Activated T-helper 17 cell treated with anti-CD3 and anti-CD28 coated beads, Interleukin-2, amount 50 U/mL, for 72 hours (primary cell): ENCODE data around the gene ADAT3. TPM values are rescaled to one million over a fixed set of nuclear protein-coding genes. Genes with fewer than 3 reads are reported as not detected.
"Not testable (repeated sequence)": the region's sequence is repeated elsewhere in the genome, so short reads cannot be mapped to it uniquely, and the experiment has no call there.

Experiments used
- ATAC-seq: fragments of 150-1000 bp; cut with Tn5 transposase; replicated peaks from 2 replicates; pipeline ENCODE4 v1.10.0; 2021; ENCODE audit warnings: mild to moderate bottlenecking, moderate library complexity
- H3K27ac Mint-ChIP-seq: one replicate; pipeline ENCODE4 v1.8.0; 2022; ENCODE audit warnings: mixed read lengths
- H3K27me3 Mint-ChIP-seq: one replicate; pipeline ENCODE4 v1.8.0; 2022; ENCODE audit warnings: mixed read lengths
- H3K36me3 Mint-ChIP-seq: one replicate; pipeline ENCODE4 v1.8.0; 2022; ENCODE audit warnings: low read depth, mild to moderate bottlenecking, mixed read lengths
- H3K4me1 Mint-ChIP-seq: one replicate; pipeline ENCODE4 v1.8.0; 2022; ENCODE audit warnings: mixed read lengths
- H3K4me3 Mint-ChIP-seq: one replicate; pipeline ENCODE4 v1.8.0; 2022; ENCODE audit warnings: mild to moderate bottlenecking, mixed read lengths
- H3K9me3 Mint-ChIP-seq: one replicate; pipeline ENCODE4 v1.8.0; 2022; ENCODE audit warnings: mixed read lengths
- total RNA-seq, 2 donors: library from RNA; stranded (reverse); gene quantifications; one replicate each; pipeline ENCODE4 v1.2.3, GENCODE V29; 2022

Gene ADAT3
- total RNA-seq, 2 donors from 2014 or later: 11.6 to 12.2 TPM

DNA sequence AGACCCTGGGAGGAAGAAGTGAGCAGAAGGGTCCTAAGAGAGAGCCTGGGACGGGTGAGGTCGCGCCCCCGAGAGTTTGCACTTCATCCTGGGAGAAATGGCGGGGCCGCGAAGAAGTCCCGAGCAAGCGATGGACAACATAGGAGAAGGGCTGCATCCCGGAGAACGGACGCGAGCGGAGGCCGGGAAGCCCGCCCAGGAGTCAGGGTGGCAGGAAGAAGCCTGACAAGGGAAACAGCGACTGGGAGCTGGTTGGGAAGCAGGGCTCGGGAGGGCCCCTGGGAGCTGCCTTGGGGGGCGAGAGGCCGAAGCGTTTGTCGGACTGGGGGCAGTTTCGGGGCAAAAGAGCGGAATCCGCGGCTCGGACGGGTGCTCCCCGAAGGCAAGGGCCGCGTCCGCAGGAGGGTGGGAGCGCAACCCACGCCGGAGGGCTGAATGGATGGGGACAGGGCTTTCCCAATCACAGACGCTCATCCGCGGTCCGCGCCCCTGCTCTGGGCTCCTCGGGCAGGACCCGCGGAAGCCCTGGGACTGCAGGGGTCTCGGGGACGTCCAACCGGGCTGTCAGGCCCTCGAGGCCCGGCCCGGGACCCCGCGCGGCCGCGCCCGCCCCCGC lies 20.4 kb upstream of the ADAT3 start:
- Mint-ChIP-seq H3K4me3 (peak overlapping the region; percentile 91), H3K9me3 (no peaks in the 10 kb centered on the region), H3K4me1 (peaks cover 14% of the 10 kb centered on the region), H3K36me3 (peaks cover 29% of the 10 kb centered on the region), H3K27me3 (no peaks in the 10 kb centered on the region), H3K27ac (peak overlapping the region; percentile 87)
- peak; percentile 14 for ATAC-seq

DNA sequence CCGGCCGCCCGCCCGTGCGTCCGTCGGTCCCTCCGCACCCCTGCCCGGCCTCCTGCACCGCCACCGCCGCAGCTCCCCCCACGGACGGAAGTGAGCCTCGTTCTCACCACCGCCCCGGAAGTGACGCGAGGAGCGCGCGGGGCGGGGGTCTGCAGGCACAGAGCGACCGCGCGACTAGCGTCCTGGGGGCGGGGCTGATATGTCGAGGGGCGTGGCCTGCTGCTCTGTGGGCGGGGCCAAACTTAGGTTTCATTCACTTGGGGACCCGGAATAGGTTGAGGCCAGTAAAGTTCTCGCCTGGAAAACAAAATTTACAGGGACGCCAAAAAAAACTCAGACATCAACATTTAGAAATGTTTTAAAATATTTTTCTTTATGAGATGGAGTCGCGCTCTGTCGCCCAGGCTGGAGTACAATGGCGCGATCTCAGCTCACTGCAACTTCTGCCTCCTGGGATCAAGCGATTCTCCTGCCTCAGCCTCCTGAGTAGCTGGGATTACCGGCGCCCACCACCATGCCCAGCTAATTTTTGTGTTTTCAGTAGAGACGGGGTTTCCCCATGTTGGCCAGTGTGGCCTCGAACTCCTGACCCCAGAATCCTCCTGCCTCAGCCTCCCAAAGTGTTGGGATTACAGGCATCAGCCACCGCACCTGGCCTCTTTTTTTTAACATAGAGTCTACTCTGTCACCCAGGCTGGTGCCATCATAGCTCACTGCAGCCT lies 19.6 kb upstream of the ADAT3 start, which contains the start of gene ABHD17A:
TSS of gene ABHD17A (minus strand) at position 99 of the 722 bp plus-strand sequence. CDS start 3,930 bp downstream, outside the sequence.
- H3K27me3 Mint-ChIP-seq, H3K9me3 Mint-ChIP-seq: not testable (repeated sequence)
- peak; percentile 87 for ATAC-seq
- Mint-ChIP-seq H3K27ac (peak within 1 kb of the TSS; percentile 87), H3K4me3 (peak within 1 kb of the TSS; percentile 91), H3K4me1 (peaks cover 18% of the 10 kb centered on the region), H3K36me3 (peaks cover 29% of the 10 kb centered on the region)

DNA sequence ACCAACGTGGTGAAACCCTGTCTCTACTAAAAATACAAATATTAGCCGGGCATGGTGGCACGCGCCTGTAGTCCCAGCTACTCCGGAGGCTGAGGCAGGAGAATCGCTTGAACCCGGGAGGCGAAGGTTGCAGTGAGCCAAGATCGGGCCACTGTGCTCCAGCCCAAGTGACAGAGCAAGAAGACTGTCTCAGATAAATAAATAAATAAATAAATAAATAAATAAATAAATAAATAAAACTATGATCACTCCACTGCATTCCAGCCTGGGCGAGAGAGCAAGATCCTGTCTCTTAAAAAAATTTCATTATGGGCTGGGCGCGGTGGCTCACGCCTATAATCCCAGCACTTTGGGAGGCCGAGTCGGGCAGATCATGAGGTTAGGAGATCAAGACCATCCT lies 18.8 kb upstream of the ADAT3 start:
- ATAC-seq, H3K9me3 Mint-ChIP-seq, H3K27me3 Mint-ChIP-seq, H3K4me3 Mint-ChIP-seq, H3K27ac Mint-ChIP-seq: not testable (repeated sequence)
- Mint-ChIP-seq H3K36me3 (peaks cover 29% of the 10 kb centered on the region), H3K4me1 (peaks cover 18% of the 10 kb centered on the region)

DNA sequence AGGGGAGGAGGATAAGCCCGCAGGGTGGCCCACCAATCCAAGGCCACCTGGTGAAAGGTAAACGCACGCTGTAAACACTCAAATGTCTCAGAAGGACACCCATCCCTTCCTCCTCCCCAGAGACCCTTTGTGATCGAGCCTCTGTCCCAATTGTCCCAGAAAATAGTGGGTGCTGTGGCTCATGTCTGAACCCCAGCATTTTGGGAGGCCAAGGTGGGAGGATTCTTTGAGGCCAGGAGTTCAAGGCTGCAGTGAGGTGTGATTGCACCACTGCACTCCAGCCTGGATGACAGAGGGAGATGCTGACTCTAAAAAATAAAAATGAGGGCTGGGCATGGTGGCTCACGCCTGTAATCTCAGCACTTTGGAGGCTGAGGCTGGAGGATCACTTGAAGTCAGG lies 16.8 kb upstream of the ADAT3 start:
- peaks cover 13% of the 10 kb centered on the region for H3K4me1 Mint-ChIP-seq
- H3K4me3 Mint-ChIP-seq: no peak overlapping the region
- no peak for ATAC-seq
- H3K27ac Mint-ChIP-seq: no peak overlapping the region
- H3K9me3 Mint-ChIP-seq: no peaks in the 10 kb centered on the region
- no peaks in the 10 kb centered on the region for H3K27me3 Mint-ChIP-seq
- H3K36me3 Mint-ChIP-seq: peaks cover 14% of the 10 kb centered on the region

DNA sequence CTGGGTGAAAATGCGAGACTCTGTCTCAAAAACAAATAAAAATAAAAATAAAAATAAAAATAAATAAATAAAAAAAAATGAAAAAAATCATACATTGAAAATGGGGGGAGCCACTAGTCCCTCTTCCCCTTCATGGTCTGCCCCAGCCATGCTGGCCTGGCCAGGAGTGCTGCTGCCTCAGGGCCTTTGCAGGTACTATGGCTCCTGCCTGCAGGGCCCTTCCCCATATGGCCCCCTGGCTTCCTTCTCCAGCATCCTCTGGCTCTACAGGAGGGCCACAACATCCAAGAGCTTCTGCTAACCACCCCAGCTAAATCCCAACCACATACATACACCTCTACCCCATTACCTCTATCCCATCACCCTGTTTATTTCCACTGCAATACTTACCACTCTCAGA lies 15.3 kb upstream of the ADAT3 start:
- peaks cover 5% of the 10 kb centered on the region for H3K4me1 Mint-ChIP-seq
- ATAC-seq: no peak
- H3K9me3 Mint-ChIP-seq: no peaks in the 10 kb centered on the region
- no peaks in the 10 kb centered on the region for H3K36me3 Mint-ChIP-seq
- no peak overlapping the region for H3K4me3 Mint-ChIP-seq
- H3K27ac Mint-ChIP-seq: no peak overlapping the region
- no peaks in the 10 kb centered on the region for H3K27me3 Mint-ChIP-seq

DNA sequence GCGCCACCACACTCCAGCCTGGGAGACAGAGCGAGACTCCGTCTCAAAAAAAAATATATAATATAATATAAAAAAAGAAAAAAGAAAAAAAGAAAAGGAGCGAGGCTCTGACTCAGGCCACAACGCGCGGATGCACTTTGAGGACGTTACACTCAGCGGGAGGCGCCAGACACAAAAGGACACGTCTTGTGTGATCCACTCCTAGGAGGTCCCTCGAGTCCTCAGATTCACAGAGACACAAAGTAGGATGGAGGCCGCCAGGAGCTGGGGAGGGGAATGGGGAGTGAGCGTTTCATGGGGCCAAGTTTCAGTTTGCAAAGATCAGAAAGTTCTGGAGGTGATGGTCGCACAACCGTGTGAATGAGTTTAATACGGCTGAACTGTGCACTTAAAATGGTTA lies 11.4 kb upstream of the ADAT3 start:
- Mint-ChIP-seq H3K27ac (no peak overlapping the region), H3K9me3 (no peaks in the 10 kb centered on the region), H3K4me3 (peak overlapping the region; percentile 26), H3K4me1 (peaks cover 9% of the 10 kb centered on the region), H3K36me3 (no peaks in the 10 kb centered on the region), H3K27me3 (no peaks in the 10 kb centered on the region)
- ATAC-seq: no peak

DNA sequence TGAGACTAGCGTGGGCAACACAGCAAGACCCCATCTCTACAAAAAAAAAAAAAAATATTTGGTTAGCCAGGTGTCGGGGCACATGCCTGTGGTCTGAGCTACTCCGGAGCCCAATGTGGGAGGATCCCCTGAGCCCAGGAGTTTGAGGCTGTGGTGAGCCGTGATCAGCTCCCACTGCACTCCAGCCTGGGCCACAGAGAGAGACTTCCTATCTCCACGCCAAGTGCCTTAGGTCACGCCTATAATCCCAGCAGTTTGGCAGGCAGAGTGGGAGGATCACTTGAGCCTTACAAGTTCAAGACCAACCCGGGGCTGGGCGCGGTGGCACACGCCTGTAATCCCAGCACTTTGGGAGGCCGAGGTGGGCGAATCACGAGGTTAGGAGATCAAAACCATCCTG lies 8.7 kb upstream of the ADAT3 start:
- Mint-ChIP-seq H3K27ac (peak overlapping the region; percentile 94), H3K4me1 (peaks cover 4% of the 10 kb centered on the region), H3K9me3 (no peaks in the 10 kb centered on the region), H3K4me3 (peak overlapping the region; percentile 86), H3K27me3 (no peaks in the 10 kb centered on the region), H3K36me3 (no peaks in the 10 kb centered on the region)
- no peak for ATAC-seq

DNA sequence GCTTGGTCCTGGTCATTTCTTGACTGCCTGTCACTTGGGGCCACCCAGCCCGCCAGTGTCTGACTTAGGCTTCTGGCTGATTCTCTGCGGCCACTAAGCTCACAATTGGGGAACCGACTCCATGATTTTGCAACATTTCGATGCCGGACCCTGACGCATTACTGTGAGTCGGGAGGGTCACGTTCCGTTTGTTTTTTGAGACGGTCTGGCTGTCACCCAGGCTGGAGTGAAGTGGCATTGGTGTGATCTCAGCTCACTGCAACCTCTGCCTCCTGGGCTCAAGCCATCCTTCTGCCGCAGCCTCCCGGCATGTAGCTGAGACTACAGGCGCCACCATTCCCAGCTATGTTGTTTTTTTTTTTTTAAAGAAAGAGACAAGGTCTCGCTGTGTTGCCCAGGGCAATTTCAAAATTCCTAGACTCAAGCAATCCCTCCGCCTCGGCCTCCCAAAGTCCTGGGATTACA lies 3.2 kb upstream of the ADAT3 start:
- Mint-ChIP-seq H3K4me1 (peaks cover 4% of the 10 kb centered on the region), H3K27ac (no peak overlapping the region), H3K36me3 (peaks cover 9% of the 10 kb centered on the region), H3K27me3 (no peaks in the 10 kb centered on the region), H3K9me3 (no peaks in the 10 kb centered on the region), H3K4me3 (no peak overlapping the region)
- no peak for ATAC-seq

DNA sequence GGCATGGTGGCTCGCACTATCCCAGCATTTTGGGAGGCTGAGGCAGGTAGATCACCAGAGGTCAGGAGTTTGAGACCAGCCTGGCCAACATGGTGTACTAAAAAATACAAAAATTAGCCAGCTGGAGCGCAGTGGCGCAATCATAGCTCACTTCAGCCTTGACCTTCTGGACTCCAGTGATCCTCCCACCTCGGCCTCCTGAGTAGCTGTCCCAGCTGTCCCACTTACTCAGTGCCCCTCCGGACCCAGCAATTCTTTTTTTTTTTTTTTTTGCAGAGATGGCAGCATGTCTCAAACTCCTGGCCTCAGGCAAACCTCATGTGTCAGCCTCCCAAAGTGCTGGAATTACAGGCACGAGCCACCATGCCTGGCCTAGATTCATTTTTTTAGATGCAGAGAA lies 2.3 kb upstream of the ADAT3 start:
- H3K27ac Mint-ChIP-seq: no peak overlapping the region

DNA sequence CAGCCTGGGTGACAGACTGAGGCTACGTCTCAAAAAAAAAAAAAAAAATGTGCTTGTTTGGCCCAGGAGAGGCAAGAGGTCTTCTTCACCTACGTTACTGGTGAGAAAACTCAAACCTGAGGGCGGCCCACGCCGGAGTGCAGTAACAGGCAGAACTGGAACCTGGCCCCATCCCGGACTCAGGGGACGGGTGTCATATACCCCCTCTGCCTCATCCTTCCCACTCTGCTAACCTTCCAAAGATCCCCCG lies 414 bp upstream of the ADAT3 start:
- Mint-ChIP-seq H3K27ac (peak overlapping the region; percentile 95), H3K4me3 (peak overlapping the region; percentile 94), H3K27me3 (no peaks in the 10 kb centered on the region), H3K4me1 (no peaks in the 10 kb centered on the region), H3K9me3 (no peaks in the 10 kb centered on the region), H3K36me3 (peaks cover 9% of the 10 kb centered on the region)
- ATAC-seq: no peak

More for the DNA sequence above, 2.3 kb upstream of the ADAT3 start:
- Mint-ChIP-seq H3K27me3 (no peaks in the 10 kb centered on the region), H3K36me3 (peaks cover 9% of the 10 kb centered on the region), H3K4me3 (no peak overlapping the region), H3K4me1 (no peaks in the 10 kb centered on the region), H3K9me3 (no peaks in the 10 kb centered on the region)
- ATAC-seq: no peak

DNA sequence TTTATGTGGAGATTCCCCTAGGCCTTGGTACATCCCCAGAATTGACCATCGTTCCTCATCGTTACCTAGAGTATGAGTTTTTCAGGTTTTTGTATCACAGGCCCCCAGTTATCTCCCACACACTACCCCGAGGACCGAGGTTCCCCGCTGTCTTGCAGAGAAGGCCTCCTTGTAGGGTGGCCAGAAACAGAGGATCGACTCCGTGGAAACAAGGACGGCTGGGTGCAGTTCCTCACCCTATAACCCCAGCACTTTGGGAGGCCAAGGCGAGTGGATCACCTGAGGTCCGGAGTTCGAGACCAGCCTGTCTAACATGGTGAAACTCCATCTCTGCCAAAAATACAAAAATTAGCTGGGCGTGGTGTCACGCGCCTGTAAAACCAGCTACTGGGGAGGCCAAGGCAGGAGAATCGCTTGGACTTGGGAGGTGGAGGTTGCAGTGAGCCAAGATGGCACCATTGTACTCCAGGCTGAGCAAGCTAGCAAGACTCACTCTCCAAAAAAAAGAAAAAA lies 720 bp downstream of the ADAT3 start:
- Mint-ChIP-seq H3K4me3 (peak overlapping the region; percentile 94), H3K9me3 (no peaks in the 10 kb centered on the region), H3K27me3 (no peaks in the 10 kb centered on the region), H3K36me3 (peaks cover 9% of the 10 kb centered on the region), H3K4me1 (no peaks in the 10 kb centered on the region), H3K27ac (peak overlapping the region; percentile 95)
- ATAC-seq: no peak

DNA sequence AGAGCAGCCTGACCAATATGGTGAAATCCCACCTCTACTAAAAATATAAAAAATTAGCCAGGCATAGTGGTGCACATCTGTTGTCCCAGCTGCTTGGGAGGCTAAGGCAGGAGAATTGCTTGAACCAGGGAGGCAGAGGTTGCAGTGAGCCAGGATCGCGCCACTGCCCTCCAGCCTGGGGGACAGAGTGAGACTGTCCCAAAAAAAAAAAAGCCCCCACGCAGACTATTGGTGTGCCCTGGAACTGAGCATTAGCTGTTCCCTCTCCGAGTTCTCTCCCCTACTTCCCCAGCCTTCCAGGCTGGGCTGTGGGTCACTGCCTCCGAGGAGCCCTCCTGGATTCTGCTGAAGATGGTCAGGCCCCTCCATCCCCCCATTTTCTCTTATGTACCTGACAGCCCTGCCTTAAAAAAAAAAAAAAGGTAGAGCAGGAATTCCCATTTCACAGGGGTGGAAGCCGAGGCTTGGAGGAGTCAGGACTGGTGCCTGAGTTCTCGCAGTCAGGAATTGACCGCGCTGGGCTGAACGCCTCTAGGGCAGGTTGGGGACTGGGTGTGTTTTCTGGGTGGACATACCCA lies 1.9 kb downstream of the ADAT3 start:
- Mint-ChIP-seq H3K4me1 (no peaks in the 10 kb centered on the region), H3K27ac (no peak overlapping the region), H3K27me3 (no peaks in the 10 kb centered on the region), H3K4me3 (peak overlapping the region; percentile 28), H3K36me3 (peaks cover 9% of the 10 kb centered on the region), H3K9me3 (no peaks in the 10 kb centered on the region)
- no peak for ATAC-seq

DNA sequence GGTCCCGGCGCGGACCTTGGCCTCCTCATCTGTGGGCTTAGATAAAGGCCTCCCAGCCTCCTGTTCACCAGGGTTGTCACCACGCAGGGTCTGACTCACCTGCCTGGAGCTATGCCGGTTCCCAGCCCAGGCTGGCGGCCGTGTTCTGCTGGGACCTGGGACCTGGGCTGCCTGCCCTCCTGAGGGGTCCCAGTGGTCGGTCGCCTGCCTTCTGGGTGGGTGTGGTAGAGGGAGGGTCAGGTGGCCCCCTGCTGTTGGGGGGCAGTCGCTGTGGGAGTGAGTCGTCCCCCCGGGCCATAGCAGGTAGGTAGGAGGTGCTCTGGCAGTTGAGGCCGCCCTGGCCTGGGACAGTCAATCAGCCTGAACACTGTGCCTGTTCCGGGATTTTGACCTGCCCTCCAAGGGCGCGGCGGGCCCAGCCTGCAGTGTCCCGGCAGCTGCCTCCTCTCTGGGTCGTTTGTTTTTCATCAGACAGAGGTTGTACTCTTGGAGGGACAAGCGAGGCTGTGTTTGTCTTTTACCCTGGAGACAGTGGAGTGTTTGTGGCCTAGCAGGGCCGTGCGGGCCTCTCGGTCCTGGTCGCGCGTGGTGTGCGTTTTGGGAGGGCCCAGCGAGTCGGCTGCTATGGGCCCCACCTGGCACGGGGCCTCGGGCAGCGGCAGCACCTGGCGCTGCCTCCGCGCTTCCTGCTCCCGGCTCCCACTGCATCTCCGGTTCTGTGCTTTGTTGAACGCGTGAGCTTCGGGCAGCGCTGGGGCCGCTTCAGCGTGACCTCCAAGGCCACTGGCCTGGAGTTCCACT lies 2.6 kb downstream of the ADAT3 start:
- peak overlapping the region; percentile 28 for H3K4me3 Mint-ChIP-seq
- H3K27ac Mint-ChIP-seq: no peak overlapping the region
- peaks cover 9% of the 10 kb centered on the region for H3K36me3 Mint-ChIP-seq
- ATAC-seq: no peak
- H3K4me1 Mint-ChIP-seq: no peaks in the 10 kb centered on the region
- no peaks in the 10 kb centered on the region for H3K27me3 Mint-ChIP-seq
- no peaks in the 10 kb centered on the region for H3K9me3 Mint-ChIP-seq

DNA sequence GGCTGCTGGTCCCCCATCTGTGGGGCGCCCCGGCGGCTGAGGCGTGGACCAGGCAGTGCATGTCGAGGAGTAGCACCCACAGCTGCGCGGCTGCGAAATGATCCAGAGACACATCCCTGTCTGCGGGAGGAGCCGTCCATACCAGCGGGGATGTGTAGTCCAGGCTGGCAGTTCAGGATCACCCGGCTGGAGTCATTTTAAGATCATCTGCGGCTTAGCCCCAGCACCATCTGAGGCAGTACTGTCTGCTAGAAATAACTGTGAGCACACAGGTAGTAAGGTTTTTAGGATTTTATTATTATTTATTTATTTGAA lies 3.1 kb downstream of the ADAT3 start:
- no peak overlapping the region for H3K4me3 Mint-ChIP-seq
- no peaks in the 10 kb centered on the region for H3K4me1 Mint-ChIP-seq
- H3K27me3 Mint-ChIP-seq: no peaks in the 10 kb centered on the region
- ATAC-seq: no peak
- H3K27ac Mint-ChIP-seq: no peak overlapping the region
- H3K9me3 Mint-ChIP-seq: no peaks in the 10 kb centered on the region
- H3K36me3 Mint-ChIP-seq: peaks cover 13% of the 10 kb centered on the region

DNA sequence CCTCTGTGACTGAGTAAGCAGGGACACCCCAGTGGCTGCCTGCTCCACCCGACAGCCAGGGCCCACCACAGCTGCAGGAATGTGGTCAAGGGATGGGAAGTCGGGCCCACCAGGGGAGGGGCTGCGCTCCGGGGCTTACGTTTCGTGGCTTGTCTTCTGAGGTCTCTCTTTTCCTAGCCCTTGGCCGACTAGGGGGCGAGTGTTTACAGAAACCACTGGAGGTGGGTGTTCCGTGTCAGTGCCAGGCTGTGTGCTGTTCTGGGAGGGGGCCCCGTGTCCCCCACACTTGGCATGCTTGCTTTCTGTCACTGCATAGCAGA lies 4.5 kb downstream of the ADAT3 start:
- Mint-ChIP-seq H3K4me1 (no peaks in the 10 kb centered on the region), H3K27me3 (no peaks in the 10 kb centered on the region), H3K4me3 (no peak overlapping the region), H3K36me3 (peaks cover 16% of the 10 kb centered on the region), H3K9me3 (no peaks in the 10 kb centered on the region), H3K27ac (no peak overlapping the region)
- no peak for ATAC-seq
